Measurements from ENCODE around the gene CWF19L2.

Gene CWF19L2

DNA sequence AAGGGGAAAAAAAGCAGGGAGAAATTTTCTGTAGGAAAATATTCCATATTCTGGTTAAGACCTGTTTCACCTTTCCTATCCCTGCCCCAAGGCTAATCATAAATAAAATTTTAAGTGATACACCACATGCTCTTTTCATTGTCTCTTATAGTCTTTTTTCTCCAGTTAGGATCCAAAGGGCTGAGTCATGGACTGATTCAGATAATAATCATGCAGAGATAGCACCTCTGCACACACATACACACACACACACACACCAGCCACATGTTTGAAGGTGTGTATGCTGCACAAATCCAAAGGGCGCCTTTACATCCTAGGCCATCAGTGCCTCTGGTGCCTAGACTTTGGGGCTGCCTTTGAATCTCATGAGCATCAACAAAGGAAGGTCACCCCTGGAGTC lies 35.5 kb upstream of the CWF19L2 start:
- DNase-seq (ENCODE audit: low spot score), result peak; percentile 82
- TF ChIP-seq, protein P1, sequence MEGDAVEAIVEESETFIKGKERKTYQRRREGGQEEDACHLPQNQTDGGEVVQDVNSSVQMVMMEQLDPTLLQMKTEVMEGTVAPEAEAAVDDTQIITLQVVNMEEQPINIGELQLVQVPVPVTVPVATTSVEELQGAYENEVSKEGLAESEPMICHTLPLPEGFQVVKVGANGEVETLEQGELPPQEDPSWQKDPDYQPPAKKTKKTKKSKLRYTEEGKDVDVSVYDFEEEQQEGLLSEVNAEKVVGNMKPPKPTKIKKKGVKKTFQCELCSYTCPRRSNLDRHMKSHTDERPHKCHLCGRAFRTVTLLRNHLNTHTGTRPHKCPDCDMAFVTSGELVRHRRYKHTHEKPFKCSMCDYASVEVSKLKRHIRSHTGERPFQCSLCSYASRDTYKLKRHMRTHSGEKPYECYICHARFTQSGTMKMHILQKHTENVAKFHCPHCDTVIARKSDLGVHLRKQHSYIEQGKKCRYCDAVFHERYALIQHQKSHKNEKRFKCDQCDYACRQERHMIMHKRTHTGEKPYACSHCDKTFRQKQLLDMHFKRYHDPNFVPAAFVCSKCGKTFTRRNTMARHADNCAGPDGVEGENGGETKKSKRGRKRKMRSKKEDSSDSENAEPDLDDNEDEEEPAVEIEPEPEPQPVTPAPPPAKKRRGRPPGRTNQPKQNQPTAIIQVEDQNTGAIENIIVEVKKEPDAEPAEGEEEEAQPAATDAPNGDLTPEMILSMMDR (conservative IDR thresholded peaks at IDR 0.05; ENCODE audit: low read depth), result no peak
- CTCF ChIA-PET, result no interaction called here
- POLR2A ChIA-PET (ENCODE audit: low non-redundant PET), result no interaction called here
- H3K27ac ChIP-seq, result no peak overlapping the region

DNA sequence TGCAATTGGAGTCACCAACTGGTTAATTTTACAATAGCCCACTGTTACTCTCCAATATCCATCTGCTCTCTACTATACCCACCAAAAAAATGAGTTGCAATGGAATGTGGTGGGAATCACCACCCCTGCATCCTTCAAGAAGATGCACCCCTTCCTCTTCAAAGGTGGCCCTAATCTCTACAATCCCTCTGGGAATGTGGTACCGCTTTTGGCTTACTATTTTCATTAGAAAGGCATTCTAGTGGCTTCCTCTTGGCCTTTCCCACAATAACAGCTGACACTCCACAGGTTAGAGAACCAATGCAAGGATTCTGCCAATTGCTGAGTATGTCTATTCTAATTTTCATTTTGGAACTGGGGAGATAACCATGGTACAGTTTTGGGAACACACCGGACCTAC lies 33.2 kb upstream of the CWF19L2 start:
- CTCF ChIA-PET, result no interaction called here

DNA sequence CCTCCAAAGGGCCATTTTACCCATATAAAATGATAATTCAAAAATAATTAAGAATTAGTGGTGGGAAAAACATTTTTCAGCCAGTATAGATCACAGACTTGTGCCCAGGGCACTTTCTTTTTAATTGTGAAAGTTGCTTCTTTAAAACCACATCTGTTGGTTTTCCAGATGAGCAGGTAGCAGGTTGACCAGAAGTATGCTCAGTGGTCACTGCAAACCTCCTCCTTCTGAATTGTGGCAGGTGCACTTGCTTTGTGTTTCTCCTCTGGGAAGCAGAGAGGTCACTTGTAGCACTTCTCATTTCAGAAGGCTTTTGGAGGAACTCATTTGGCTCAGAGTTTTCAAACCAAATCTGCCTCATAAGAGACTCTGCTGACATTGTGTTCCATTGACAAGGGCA lies 24.6 kb upstream of the CWF19L2 start:
- POLR2A ChIA-PET (ENCODE audit: low non-redundant PET), result no interaction called here
- TF ChIP-seq, protein P1 (conservative IDR thresholded peaks at IDR 0.05; ENCODE audit: low read depth), result no peak
- no peak for DNase-seq (ENCODE audit: low spot score)
- H3K27ac ChIP-seq, result no peak overlapping the region
- CTCF ChIA-PET, result interaction anchor here (0.7 kb wide), 1 partner anchor 13 kb away, joined by 3 read pairs; no protein-coding TSS in a partner anchor

More for the DNA sequence above, 33.2 kb upstream of the CWF19L2 start:
- TF ChIP-seq, protein P1 (conservative IDR thresholded peaks at IDR 0.05; ENCODE audit: low read depth), result no peak
- no peak for DNase-seq (ENCODE audit: low spot score)
- POLR2A ChIA-PET (ENCODE audit: low non-redundant PET), result no interaction called here
- no peak overlapping the region for H3K27ac ChIP-seq

DNA sequence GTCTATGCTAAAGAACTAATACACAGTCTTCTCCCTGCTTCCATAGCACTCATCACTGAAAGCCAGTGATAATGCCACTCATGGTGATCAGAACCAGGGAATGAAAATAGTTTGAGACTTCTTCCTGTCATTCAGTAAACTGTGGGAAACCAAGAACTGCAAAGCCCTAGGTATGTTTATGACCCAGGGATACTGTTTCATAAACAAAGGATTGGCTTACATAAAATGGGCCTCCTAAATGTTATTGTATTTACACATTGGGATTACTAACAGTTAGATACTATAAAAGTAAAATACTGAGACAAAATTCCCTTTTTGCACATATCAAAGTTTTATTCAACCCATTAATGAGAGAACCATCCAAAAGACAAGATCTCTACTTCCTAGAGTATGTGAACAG lies 21.3 kb upstream of the CWF19L2 start:
- TF ChIP-seq, protein P1 (conservative IDR thresholded peaks at IDR 0.05; ENCODE audit: low read depth), result no peak
- H3K27ac ChIP-seq, result no peak overlapping the region
- ChIA-PET CTCF (no interaction called here), POLR2A (ENCODE audit: low non-redundant PET) (no interaction called here)
- DNase-seq (ENCODE audit: low spot score), result no peak

DNA sequence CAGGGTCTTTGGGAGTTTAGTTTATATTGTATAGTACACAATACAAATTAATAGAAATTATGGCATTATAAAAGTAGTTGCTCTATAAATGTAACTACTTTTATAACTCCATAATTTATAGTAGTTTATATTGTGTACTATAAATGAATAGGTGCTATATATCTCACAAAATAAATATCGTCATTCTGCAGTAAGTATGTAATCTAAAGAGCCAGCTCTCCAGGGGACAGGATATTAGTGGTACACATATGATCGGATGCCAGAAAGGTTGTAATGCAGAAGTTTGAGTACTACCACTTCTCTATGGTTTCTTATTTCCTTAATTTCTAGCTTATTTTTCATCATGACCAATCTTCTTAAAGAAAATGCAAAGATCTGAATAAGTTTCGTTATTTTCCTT lies 20.2 kb upstream of the CWF19L2 start:
- no peak overlapping the region for H3K27ac ChIP-seq
- TF ChIP-seq, protein P1 (conservative IDR thresholded peaks at IDR 0.05; ENCODE audit: low read depth), result no peak
- ChIA-PET POLR2A (ENCODE audit: low non-redundant PET) (no interaction called here), CTCF (interaction anchor here (0.6 kb wide), 1 partner anchor 532 kb away, joined by 3 read pairs; no protein-coding TSS in a partner anchor)
- no peak for DNase-seq (ENCODE audit: low spot score)

DNA sequence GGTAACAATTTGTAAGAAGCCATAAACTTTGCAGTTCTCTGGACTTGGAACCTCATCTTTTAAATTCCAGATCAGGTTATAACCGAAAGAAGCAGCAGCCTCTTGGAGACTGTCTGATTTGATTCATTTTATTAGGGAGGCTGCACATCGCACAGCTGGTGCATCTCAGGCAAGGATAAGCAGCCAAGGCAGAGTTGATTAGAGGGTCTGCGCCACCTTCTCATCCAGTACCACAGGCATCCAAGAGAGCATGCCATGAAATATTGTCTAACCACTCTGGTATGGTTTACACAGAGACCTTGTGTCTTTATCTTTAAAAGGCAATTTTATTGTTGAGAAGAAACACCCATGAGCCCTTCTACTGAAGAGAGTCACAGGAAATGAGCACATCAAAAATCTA lies 16.2 kb upstream of the CWF19L2 start:
- TF ChIP-seq, protein P1 (conservative IDR thresholded peaks at IDR 0.05; ENCODE audit: low read depth), result no peak
- H3K27ac ChIP-seq, result no peak overlapping the region
- CTCF ChIA-PET, result interaction anchor here (0.6 kb wide), 1 partner anchor 286 kb away, joined by 3 read pairs; no protein-coding TSS in a partner anchor
- DNase-seq (ENCODE audit: low spot score), result no peak
- POLR2A ChIA-PET (ENCODE audit: low non-redundant PET), result no interaction called here

DNA sequence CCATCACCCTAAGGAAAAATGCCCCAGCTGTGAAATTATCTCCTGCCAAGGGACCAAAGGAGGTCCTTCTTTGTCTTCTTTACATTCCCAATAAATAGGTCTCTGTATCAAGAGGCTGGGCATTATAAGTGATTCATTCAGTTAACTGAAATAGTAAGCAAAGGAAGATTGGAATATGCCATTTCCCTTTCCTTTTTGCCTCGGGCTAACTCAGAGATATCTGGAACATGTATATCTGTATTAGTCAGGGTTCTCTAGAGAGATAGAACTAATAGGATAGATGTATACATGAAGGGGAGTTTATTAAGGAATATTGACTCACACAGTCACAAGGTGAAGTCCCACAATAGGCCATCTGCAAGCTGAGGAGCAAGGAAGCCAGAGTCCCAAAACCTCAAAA lies 15.3 kb upstream of the CWF19L2 start:
- CTCF ChIA-PET, result interaction anchor here (0.6 to 0.7 kb wide), 2 partner anchors 44 to 285 kb away, joined by 3 read pairs; no protein-coding TSS in a partner anchor
- no peak for DNase-seq (ENCODE audit: low spot score)
- no peak overlapping the region for H3K27ac ChIP-seq

More for the DNA sequence above, 15.3 kb upstream of the CWF19L2 start:
- POLR2A ChIA-PET (ENCODE audit: low non-redundant PET), result no interaction called here
- TF ChIP-seq, protein P1 (conservative IDR thresholded peaks at IDR 0.05; ENCODE audit: low read depth), result no peak

Measured in RWPE1 (cell line).